ENCODE data around the gene SLITRK1.
A peak's percentile ranks its signal among the peaks of the same experiment; 100 is the strongest.

Gene SLITRK1

GRCh38 chr13:83865161-83866137 lies 16.8 kb downstream of the SLITRK1 start:
- DNase-seq (ENCODE audit: low read depth, low spot score) = no peak

GRCh38 chr13:83853771-83854170 lies 28.5 kb downstream of the SLITRK1 start:
- no peak for DNase-seq (ENCODE audit: low read depth, low spot score)

- no peak for DNase-seq (ENCODE audit: low read depth, low spot score)
Measured at GRCh38 chr13:83845106-83845505, 37.2 kb downstream of the SLITRK1 start.

GRCh38 chr13:83839146-83839545 lies 43.1 kb downstream of the SLITRK1 start:
- DNase-seq (ENCODE audit: low read depth, low spot score) = no peak

GRCh38 chr13:83831796-83832195 lies 50.5 kb downstream of the SLITRK1 start:
- DNase-seq (ENCODE audit: low read depth, low spot score) = no peak

GRCh38 chr13:83829810-83830209 lies 52.5 kb downstream of the SLITRK1 start:
- DNase-seq (ENCODE audit: low read depth, low spot score) = peak; percentile 7

- DNase-seq (ENCODE audit: low read depth, low spot score) = no peak
Measured at GRCh38 chr13:83827338-83827737, 54.9 kb downstream of the SLITRK1 start.
